ENCODE data around the gene ARHGAP23.
"Not testable (repeated sequence)": the region's sequence is repeated elsewhere in the genome, so short reads cannot be mapped to it uniquely, and the experiment has no call there.

Gene ARHGAP23

DNA sequence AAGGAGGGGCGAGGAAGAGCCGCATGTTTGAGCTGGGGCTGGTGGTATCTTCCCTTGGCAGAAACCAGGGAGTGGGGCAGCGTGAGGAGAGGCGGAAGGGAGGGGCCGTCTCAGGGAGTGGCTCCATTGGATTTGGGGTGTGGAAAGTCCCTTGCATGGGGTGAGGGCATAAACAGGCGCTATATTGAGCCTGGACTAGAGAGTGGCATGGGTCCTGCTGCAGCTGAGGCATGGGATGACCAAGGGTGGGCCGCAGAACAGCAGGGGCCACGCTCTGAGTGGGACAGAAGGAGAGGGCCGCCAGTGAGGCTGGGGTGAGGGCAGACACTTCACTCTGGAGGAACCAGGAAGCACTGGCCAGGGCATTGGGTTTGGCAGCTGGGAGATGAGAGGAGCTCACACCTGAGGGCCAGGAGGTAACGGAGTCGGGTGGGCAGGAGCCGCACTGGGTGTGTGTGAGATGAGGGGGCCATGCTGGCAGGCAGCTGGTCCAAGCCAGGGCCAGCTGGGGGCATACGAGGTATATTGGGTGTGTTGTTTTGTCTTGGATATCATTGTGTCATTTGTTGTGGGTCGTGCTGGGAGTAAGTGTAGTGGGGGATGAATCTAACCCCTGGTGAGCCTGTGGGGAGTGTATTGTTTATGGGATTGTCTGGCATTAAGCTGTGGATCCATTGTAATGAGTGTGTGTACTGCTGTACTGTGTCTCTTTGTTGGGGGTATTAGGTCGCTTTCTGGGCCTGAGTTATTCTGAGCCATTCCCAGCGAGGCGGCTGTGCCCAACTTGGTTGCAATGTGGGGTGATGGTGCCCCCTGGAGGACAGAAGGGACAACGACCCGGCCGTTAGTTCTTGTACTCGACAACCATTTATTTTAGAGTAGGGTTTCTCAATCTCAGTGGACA lies 56.2 kb downstream of the ARHGAP23 start:
- in situ Hi-C loops (cut with HindIII; ENCODE audit: low sequenced_read_pairs), result not testable (repeated sequence)

DNA sequence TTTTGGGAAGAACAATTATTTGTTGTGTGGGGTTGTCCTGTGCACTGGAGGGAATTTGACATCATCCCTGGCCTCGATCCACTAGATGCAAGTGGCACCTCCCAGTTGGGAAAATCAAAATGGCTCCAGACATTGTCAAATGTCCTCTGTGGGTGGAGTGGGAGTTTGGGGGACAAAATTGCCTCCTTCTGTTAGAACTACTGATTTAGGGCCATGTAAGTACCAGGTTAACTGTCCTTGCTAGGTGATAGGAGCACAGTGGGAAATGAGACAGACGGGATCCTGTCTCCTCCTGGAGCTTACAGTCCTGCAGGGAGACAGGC lies 56.8 kb downstream of the ARHGAP23 start:
- in situ Hi-C loops (cut with HindIII; ENCODE audit: low sequenced_read_pairs), result no loop called here

DNA sequence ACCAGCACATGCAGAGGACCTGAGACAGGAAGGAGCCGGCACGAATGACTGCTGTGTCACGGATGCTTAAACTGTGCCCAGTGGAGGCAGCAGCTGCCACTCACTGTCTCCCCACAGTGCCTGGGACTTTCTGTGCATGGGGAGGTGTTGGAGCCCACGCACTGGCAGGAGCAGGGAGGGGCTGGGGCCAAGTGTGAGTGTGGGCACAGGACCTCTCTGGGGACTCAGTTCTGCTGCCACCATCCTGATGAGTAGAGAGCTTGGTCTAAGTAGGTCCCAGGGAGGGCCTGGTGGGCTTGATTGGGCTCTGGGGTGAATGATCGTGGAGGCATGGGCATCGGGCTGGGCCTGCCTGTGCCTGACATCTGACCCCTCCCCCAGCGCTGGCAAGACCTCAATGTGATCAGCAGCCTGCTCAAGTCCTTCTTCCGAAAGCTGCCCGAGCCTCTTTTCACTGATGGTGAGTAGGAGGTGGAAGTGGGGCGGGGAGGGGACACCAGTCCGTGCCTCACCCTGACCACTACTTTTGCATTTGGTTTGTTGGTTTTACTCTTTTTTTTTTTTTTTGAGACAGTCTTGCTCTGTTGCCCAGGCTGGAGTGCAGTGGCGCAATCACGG lies 57.5 kb downstream of the ARHGAP23 start:
- in situ Hi-C loops (cut with HindIII; ENCODE audit: low sequenced_read_pairs), result not testable (repeated sequence)

DNA sequence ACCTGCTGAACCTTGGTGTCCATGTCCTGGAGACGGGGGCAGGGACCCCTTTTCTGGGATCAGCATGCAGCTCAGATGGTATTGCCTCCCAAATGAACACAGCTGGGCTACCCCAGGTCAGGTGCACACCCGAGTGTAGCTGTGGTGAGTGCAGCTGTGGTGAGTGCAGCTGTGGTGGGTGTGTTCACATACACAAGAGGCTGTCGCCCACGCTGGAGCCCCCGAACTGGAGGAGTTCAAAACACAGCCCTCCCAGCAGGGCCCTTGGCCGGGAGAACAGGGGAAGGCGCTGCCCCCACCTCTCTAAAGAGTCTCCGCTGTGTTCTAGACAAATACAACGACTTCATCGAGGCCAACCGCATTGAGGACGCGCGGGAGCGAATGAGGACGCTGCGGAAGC lies 61.5 kb downstream of the ARHGAP23 start:
- in situ Hi-C loops (cut with HindIII; ENCODE audit: low sequenced_read_pairs), result not testable (repeated sequence)

DNA sequence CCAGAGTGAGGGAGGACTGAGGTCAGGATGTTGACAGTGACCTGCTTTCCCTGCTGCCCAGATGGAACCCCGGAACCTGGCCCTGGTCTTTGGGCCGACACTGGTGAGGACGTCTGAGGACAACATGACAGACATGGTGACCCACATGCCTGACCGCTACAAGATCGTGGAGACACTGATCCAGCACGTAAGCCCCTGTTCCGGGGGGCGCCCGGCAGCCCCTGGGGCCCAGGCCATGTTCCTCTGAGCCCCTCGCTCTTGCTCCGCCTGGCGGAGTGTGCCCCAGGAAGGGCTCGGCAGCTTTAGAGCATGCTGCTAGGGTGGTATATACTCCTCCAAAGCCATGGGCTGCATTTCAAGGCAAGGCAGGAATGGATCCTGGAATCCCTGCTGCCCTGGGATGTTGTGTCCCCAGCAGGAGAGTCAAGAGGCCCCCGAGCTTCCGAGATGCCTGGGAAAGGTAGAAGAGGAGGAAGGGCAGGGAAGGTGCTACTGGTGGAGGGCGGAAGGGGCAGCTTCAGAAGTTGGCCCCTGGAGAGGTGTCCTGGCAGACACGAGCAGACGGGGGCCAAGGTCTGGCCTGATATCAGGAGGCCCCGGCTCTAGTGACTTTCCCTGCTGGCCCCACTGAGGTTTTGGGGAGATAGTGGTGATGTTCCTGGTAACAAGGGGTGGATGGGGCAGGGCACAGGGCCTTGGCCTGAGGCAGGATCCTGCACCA lies 63.2 kb downstream of the ARHGAP23 start:
- in situ Hi-C loops (cut with HindIII; ENCODE audit: low sequenced_read_pairs), result not testable (repeated sequence)

DNA sequence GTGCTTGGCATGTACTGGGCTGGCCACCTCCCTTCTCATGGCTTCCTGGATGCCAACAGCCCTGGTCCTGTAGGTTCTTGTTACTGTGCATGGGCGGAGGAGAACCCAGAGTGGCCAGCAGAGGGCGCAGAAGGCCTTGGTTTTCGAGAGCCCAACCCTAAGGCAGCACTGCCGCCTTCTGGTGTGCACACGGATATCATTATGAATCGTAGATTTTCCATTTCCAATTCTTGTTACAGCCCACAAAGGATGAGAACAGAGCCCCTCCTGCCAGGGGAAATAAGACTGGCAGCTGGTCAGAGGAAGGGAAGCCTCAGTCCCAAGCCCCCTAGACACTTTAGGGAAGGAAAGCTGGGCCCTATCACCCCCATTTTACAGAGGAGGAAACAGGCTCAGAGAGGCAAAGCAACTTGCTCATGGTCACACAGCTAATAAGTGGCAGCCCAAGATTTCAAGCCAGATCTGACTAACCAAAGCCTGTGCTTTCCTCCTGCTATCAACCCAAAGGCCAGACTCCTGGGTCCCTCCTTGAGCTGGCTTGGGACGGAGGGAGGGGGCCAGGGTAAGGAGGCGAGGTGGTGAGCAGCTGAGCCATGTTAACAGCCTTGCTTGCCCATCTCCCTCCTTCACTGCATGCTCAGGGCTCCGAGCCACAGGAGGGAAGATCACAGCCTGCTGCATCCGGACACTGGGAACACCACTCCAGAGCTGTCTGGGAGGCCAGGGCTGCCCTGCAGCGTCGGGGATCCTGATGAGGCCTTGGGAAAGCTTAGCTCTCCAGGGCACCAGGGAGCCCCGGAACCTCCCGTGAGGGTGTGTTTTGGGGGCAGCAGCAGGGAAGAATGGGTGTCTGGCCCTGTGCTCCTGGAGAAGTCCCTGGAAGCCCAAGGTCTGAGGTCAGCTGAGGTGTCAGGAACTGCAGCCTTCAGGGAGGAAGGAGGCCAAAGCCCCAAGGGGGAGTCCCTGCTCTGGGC lies 64.1 kb downstream of the ARHGAP23 start:
- in situ Hi-C loops (cut with HindIII; ENCODE audit: low sequenced_read_pairs), result not testable (repeated sequence)

DNA sequence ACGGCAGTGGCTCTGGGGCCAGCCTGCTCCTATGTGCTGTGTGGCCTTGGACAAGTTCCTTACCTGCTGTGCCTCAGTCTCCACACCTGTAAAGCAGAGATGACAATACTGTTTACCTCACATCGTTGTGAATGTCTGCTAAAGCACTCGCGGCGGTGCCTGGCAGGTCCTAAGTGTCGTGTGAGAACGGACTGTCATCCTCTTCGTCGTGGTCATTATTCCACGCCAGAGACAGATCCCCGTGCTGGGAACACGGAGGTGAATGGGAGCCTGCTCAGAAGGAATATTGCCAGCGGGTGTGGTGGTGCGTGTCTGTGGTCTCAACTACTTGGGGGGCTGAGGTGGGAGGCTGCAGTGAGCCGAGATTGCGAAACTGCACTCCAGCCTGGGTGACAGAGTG lies 65.9 kb downstream of the ARHGAP23 start:
- in situ Hi-C loops (cut with HindIII; ENCODE audit: low sequenced_read_pairs), result not testable (repeated sequence)

DNA sequence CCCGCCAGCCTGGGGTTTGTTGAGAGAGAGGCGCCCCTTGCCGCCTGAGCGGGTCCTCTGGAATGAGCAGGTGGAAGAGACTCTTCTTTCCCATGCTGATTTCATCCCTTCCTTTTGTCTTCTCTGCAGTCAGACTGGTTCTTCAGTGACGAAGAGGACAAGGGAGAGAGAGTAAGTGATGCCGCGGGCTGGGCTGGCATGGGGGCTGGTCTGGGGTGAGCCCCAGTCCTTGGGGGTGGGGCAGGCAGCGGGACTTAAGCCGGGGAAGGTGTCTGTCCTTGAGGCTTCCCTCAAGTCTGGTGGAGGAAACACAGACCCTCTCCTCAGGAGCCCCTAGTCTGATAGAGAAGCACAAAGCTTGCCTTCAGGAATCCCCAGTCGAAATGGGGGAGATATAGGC lies 69.4 kb downstream of the ARHGAP23 start:
- in situ Hi-C loops (cut with HindIII; ENCODE audit: low sequenced_read_pairs), result not testable (repeated sequence)

DNA sequence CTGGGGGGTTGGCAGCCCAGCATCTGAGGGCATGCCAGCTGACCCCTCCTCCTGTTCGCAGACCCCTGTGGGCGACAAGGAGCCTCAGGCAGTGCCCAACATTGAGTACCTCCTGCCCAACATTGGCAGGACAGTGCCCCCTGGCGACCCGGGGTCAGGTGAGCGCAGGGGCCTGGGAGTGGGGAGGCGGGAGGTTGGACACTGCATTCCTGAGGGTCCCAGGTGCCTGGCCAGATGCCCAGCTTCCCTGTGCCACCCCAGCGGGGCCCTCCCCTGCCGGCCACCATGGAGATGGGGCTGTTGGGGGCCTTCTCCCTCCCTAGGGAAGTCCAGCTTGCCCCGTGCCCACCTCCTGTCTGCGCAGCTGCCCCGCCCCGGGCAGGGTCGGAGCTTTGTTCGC lies 70.1 kb downstream of the ARHGAP23 start:
- in situ Hi-C loops (cut with HindIII; ENCODE audit: low sequenced_read_pairs), result no loop called here

DNA sequence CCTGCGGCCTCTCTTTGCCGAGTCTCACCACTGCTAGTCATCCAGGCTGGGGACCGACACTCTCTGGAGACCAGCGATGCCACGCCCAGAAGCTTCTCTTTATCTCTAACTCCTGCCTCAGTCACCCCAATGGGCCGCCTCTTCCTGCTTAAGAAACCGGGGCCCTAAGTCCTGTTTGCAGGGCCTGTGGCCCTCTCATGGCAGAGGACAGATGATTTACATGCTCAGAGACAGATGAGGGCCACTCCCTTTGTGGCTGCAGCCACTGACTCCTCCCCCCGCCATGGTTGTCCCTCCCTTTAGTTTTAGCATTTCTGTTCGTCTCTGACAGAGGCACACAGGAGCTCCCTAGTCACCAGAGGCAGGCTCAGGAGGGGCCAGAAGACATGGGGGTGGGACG lies 71.0 kb downstream of the ARHGAP23 start:
- in situ Hi-C loops (cut with HindIII; ENCODE audit: low sequenced_read_pairs), result not testable (repeated sequence)

DNA sequence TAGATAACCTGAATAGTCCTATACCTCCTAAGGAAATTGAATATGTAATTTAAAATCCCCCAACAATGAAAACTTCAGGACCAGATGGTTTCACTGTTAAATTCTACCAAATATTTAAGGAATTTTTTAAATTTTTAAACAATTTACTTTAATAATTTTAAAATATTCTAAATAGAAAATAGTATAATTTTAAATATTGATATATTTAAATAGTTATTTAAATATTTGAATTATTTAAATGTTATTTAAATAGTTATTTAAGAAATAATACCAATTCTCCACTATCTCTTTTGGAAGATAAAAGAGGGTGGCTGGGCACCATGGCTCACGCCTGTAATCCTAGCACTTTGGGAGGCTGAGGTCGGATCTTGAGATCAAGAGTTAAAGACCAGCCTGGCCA lies 73.5 kb downstream of the ARHGAP23 start:
- in situ Hi-C loops (cut with HindIII; ENCODE audit: low sequenced_read_pairs), result not testable (repeated sequence)

DNA sequence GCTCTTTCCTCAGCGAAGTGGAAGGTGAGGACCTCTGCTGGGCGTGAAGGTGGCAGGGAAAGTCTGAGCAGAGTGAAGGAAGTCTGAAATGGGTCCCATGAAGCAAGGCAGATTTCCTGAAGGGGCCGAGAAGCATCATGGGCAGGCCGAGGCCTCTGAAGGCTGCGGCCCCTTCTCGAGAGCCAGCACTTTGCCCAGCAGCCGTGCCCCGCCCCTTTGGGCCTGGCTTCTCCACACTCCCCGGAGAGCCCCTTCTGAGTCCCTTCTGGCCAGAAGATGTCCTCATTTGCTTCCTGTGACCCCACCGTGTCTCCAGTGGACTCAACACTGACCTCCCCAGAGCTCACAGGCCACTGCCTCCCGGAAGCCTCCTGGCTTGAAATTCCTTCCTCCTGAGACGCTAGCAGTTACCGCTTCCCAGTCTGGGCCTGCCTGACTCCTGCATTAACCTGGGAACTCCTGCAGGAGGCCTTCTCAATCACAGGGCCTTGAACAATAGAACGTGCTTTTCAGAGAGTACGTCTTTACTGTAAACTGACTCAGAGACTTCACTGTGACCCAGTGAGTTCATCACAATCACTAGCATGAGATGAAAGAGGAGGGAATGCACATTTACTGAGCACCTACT lies 75.1 kb downstream of the ARHGAP23 start:
- in situ Hi-C loops (cut with HindIII; ENCODE audit: low sequenced_read_pairs), result not testable (repeated sequence)

DNA sequence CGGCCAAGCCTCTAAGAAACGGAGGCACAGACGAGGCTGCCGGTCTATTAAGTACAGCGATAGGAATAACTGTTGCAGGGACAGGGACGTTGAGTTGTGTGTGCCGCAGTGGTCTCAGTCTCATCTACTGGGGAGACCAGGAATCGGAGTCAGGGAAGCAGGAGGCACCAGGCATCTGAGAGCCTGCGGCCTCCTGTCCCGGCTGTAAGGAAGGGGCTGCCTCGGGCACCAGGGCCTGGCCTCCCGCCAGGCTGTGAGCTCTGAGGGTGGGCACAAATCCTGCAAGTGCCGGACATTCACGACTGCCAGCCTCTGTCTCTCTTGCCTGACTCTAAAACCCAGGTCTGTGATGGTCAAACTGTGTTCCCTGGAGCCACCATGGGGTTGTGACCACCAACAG lies 76.0 kb downstream of the ARHGAP23 start:
- in situ Hi-C loops (cut with HindIII; ENCODE audit: low sequenced_read_pairs), result no loop called here

DNA sequence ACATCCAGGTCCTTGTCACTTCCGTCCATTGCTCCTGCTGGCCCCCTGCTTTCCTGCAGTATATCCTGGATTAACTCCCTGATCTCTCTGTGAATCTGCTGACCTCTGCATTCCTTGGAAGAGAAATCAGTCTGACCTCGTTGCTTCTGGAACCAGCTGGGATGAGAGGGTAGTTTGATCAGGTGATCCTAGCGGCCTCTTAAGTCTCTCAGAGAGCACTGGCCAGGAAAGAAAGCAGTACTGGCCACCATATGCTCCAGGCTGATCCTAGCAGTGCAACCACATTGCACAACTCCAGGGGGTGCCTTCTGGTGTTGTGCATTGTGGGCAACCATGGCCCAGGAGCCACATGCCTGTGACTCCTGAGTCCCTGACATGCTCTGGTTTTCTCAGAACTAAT lies 79.2 kb downstream of the ARHGAP23 start:
- in situ Hi-C loops (cut with HindIII; ENCODE audit: low sequenced_read_pairs), result no loop called here

DNA sequence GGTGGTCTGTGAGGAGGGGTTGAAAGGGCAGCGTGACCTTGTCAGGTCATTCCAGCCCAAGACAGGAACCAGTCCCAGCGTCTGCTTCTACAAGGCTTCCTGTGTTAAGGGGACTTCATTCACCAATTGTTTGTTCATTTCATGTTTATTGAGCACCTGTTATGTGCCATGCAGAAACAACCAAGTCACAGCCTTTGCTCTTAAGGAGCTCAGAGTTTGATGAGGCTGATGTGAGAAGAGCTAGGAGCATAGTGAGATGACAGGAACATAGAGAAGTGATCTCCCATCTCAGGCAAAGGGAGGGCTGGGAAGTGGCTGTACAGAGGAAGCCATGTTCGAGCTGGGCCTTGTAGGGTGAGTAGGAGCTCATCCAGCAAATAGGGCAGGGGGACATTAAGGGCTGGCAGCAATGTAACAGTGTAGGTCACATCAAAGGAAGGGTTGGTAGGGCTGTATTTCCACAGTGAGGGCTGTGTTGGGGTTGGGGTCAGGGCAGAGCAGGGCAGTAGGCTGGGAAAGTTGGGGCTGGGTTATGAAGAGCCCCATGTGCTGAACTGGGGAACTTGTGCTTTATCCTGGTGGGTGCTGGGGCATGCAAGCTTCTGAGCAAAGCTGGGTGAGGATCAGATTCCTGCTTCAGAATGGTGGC lies 79.8 kb downstream of the ARHGAP23 start:
- in situ Hi-C loops (cut with HindIII; ENCODE audit: low sequenced_read_pairs), result no loop called here

DNA sequence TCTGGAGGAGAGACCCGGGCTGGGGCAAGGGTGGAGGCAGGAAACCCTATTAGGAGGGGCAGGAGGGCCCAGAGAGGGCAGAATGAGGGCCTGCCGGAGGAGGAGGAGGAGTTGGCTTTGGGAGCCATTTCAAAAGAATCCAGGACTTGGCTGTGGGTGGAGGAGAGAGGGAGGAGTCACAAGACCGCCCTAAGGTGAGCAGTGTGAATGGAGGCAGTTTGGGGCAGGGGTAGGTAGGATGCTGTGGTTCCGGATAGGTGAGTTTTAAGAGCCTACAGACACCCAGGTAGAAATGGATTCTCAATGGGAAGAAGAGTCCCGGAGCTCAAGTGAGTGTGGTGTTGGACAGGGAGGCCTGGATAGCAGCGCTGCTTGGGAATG lies 80.3 kb downstream of the ARHGAP23 start:
- in situ Hi-C loops (cut with HindIII; ENCODE audit: low sequenced_read_pairs), result no loop called here

DNA sequence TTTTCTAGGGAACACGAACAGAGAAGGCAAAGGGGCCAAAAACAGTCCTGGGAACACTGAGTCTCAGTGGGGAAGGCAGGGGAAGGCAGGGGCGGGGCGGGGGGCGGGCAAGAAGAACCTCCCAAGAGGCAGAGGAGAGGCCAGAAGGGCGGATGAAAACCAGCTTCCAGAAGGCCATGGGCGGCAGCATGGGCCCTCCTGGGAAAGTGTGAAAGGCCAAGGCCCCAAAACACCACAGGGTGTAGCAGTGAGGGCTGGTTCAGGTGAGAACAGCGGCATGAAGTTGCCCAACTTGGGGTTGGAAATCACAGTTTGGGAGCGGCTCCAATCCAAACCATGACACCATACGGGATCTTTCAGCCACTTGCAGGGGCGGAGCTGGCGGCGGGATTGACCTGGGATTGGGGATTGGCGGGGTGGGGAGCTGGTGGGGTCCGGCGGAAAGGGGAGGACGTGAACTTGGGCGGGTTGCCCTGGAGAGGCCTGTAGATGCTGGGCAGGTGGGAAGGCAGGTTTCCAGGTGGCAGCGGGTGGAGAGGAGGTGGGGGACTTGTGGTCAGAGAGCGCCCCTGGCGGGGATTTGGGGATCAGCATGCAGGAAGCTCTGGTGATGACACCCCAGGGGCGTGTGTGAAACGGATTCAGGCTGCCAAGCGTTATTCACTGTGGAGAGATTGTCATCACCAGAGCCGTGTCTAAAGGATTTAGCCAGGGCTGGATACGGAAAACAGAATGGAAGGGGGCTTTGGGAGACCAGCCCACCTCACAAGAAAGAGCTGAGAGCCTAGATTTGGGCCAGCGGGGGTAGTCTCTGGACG lies 80.9 kb downstream of the ARHGAP23 start:
- in situ Hi-C loops (cut with HindIII; ENCODE audit: low sequenced_read_pairs), result no loop called here

DNA sequence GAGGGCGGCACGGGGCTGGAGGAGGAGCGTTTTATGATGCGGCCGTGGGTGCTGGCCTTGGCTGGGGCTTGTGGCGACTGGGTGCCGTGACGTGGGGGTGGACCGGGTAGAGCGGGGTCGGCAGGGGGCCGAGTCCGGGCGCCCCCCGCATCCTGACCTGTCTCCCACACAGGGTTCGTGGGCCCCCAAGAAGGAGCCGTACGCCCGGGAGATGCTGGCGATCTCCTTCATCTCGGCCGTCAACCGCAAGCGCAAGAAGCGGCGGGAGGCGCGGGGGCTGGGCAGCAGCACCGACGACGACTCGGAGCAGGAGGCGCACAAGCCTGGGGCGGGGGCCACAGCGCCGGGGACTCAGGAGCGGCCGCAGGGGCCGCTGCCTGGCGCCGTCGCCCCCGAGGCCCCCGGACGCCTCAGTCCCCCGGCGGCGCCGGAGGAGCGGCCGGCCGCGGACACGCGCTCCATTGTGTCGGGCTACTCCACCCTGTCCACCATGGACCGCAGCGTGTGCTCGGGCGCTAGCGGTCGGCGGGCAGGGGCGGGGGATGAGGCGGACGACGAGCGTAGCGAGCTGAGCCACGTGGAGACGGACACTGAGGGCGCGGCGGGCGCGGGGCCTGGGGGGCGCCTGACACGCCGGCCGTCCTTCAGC lies 81.6 kb downstream of the ARHGAP23 start:
- in situ Hi-C loops (cut with HindIII; ENCODE audit: low sequenced_read_pairs), result no loop called here
